ENCODE data around the gene LAMA5. TPM values are rescaled to one million over a fixed set of nuclear protein-coding genes. Genes with fewer than 3 reads are reported as not detected.

The LAMA5 gene
- total RNA-seq, 1 donor from 2014 or later: 150 TPM

DNA sequence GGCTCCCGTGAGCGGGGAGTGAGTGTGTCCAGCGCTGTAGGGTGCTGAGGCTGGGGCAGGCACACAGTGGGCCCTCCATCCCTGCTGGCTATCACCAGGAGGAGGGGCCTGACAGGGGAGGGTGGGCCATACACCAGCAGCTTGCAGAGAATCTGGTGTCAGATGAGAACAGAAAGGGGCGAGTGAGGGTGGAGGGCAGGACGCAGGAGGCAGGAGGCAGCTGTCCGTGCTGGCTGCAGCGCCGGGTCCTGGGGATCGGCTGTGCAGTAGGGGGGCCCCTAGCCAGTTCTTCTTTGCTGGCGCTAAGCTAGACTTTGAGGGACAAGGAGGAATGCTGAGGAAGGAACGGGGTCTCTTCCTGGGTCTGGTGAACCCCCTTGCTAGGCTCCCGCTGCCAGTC is 41.5 kb upstream of the LAMA5 start:
- Histone ChIP-seq H3K27me3 (no peaks in the 10 kb centered on the region), H3K4me1 (peaks cover 40% of the 10 kb centered on the region), H3K4me3 (no peak overlapping the region), H3K27ac (no peak overlapping the region), H3K36me3 (no peaks in the 10 kb centered on the region), H3K9me3 (no peaks in the 10 kb centered on the region)
- TF ChIP-seq, protein P1, sequence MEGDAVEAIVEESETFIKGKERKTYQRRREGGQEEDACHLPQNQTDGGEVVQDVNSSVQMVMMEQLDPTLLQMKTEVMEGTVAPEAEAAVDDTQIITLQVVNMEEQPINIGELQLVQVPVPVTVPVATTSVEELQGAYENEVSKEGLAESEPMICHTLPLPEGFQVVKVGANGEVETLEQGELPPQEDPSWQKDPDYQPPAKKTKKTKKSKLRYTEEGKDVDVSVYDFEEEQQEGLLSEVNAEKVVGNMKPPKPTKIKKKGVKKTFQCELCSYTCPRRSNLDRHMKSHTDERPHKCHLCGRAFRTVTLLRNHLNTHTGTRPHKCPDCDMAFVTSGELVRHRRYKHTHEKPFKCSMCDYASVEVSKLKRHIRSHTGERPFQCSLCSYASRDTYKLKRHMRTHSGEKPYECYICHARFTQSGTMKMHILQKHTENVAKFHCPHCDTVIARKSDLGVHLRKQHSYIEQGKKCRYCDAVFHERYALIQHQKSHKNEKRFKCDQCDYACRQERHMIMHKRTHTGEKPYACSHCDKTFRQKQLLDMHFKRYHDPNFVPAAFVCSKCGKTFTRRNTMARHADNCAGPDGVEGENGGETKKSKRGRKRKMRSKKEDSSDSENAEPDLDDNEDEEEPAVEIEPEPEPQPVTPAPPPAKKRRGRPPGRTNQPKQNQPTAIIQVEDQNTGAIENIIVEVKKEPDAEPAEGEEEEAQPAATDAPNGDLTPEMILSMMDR (IDR thresholded peaks at IDR 0.05): no peak
- TF ChIP-seq POLR2AphosphoS5 (IDR thresholded peaks at IDR 0.05; ENCODE audit: insufficient read depth in 1 of 2, low read depth in 1 of 2) (no peak), POLR2A (IDR thresholded peaks at IDR 0.05) (no peak)
- intact Hi-C loops (cut with DNase I): no loop called here
- DNase-seq (ENCODE audit: extremely low spot score in 2 of 2): no peak

DNA sequence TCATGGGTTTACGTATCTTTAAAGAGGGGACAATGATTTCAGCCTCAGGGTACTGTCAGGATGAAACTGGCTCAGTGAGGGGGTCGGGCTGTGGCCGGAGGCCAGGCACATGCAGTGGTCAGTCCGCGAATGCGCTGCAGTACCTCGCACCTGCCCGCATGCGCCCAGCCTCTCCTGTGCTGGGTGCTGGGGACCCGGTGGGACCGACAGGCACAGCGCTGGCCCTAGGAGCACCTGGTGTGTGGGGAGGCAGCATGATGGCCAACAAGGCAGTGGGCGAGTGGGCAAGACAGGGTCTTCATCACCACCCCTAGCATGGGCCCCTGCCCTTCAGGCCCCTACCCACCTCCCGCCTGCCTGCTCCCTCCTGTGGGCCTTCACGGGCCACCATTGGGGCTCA is 40.9 kb upstream of the LAMA5 start:
- Histone ChIP-seq H3K36me3 (no peaks in the 10 kb centered on the region), H3K4me1 (peaks cover 40% of the 10 kb centered on the region), H3K27me3 (no peaks in the 10 kb centered on the region), H3K9me3 (no peaks in the 10 kb centered on the region), H3K4me3 (no peak overlapping the region), H3K27ac (no peak overlapping the region)
- no peak for TF ChIP-seq POLR2A (IDR thresholded peaks at IDR 0.05)
- no peak for DNase-seq (ENCODE audit: extremely low spot score in 2 of 2)
- intact Hi-C loops (cut with DNase I): no loop called here

DNA sequence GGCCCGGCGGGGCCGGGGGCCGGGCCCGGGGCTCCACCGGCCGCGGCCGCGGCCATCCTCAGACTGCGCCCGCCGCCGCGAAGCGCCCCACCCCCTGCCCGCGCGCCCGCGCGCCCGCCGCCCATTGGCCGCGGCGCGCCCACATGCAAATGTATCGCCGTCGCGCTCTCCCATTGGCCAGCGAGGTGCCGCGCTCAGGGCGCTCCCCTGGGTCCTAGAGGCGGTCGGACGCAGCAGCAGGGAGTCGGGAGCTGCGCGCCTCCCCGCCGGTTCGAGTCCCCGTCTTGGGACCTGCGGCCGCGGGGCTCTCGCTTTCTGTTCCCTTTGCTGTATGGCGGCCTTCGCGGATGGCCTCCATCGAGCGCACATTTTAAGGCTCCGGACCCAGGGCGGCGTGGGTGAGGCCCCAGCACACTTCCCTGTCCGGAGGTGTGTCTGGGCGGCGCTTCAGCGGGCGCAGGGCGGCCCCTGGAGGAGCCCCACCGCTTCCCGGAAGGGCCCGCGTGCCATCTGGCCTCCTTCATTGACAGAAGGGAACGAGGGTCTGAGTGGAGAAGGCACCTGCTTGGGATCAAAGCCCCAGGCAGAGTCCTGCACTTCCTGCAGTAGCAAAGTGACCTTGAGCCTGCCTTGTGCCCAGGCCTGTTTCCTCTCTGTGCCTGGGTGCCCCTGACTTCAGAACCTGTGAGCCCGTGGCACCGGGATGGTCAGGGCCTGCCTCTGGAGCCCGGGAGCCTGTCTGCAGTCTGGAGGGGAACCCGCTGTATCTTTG is 40.3 kb upstream of the LAMA5 start, which contains the start of gene CABLES2:
Gene CABLES2, minus strand, starts transcription at position 65 of the 772 bp plus-strand sequence. Its CDS starts 9 bp downstream, at position 56.
- no peaks in the 10 kb centered on the region for H3K27me3 ChIP-seq
- H3K36me3 ChIP-seq: no peaks in the 10 kb centered on the region
- no peaks in the 10 kb centered on the region for H3K9me3 ChIP-seq
- H3K4me3 ChIP-seq: peak within 1 kb of the TSS; percentile 55 to 89
- peaks cover 40% of the 10 kb centered on the region for H3K4me1 ChIP-seq
- TF ChIP-seq, protein P1 (IDR thresholded peaks at IDR 0.05): peak in 1 of 3 experiments; percentile 25
- peak in 1 of 2 donors; percentile 6 for TF ChIP-seq POLR2A (IDR thresholded peaks at IDR 0.05)
- peak; percentile 35 to 52 for TF ChIP-seq POLR2AphosphoS5 (IDR thresholded peaks at IDR 0.05; ENCODE audit: insufficient read depth in 1 of 2, low read depth in 1 of 2)
- intact Hi-C loops (cut with DNase I): no loop called here
- DNase-seq (ENCODE audit: extremely low spot score in 2 of 2): peak in 1 of 2 donors; percentile 93
- H3K27ac ChIP-seq: peak within 1 kb of the TSS; percentile 74

DNA sequence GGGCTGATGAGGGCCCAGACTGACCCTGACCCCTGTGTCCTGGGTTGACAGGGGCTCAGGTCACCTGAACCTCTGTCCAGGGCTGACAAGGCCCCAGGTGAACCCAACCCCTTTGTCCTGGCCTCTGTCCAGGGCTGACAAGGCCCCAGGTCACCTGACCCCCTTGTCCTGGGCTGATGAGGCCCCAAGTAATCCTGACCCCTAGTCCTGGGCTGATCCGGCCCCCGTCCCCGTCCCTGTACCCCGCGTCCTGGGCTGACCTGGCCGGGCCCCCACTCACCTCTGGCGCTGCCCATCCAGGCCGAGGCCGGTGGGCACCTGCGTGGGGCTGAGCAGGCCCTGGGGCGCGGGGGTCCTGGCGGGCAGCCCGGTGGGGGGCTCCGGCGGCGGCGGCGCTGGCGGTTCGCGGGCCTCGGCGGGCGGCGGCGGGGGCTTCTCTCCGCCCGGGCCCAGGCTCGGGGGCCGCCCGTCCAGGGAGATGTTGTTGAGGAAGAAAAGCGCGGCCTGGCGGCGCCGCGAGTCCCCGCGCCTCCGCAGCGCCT is 39.6 kb upstream of the LAMA5 start:
- no peak for DNase-seq (ENCODE audit: extremely low spot score in 2 of 2)
- TF ChIP-seq, protein P1 (IDR thresholded peaks at IDR 0.05): no peak
- no peak for TF ChIP-seq POLR2AphosphoS5 (IDR thresholded peaks at IDR 0.05; ENCODE audit: insufficient read depth in 1 of 2, low read depth in 1 of 2)
- TF ChIP-seq POLR2A (IDR thresholded peaks at IDR 0.05): no peak
- Histone ChIP-seq H3K4me1 (peaks cover 40% of the 10 kb centered on the region), H3K36me3 (no peaks in the 10 kb centered on the region), H3K9me3 (no peaks in the 10 kb centered on the region), H3K27ac (peak overlapping the region; percentile 51), H3K27me3 (no peaks in the 10 kb centered on the region), H3K4me3 (peak overlapping the region; percentile 55 to 89)
- intact Hi-C loops (cut with DNase I): no loop called here

DNA sequence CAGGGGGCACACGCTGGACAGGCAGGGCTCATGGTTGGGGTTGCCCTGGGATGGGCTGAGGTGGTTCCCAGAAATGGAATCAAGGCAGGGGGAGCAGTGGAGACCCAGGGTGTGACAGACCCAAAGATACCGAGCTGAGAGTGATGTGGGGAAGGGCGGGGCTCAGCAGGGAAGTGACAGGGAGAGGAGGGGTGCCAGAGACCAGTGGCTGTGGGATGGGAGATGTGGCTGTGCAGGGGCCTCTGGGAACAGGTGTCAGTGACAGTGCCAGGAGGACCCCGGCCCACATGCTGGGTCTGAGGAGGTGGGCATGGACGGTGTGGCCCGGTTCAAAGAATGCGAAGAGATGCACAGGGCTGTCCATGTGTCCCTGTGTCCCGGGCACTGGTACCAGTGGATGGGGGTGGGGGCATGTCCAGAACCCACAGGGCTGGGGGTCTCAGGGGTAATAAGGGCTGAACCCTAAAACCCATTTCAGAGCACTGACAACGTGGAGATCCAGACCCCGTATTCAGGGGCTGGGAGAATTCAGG is 38.9 kb upstream of the LAMA5 start:
- no peaks in the 10 kb centered on the region for H3K36me3 ChIP-seq
- H3K27ac ChIP-seq: peak overlapping the region; percentile 51
- H3K4me3 ChIP-seq: peak overlapping the region; percentile 55 to 89
- TF ChIP-seq POLR2AphosphoS5 (IDR thresholded peaks at IDR 0.05; ENCODE audit: insufficient read depth in 1 of 2, low read depth in 1 of 2) (no peak), POLR2A (IDR thresholded peaks at IDR 0.05) (no peak)
- TF ChIP-seq, protein P1 (IDR thresholded peaks at IDR 0.05): no peak
- H3K9me3 ChIP-seq: no peaks in the 10 kb centered on the region
- peaks cover 40% of the 10 kb centered on the region for H3K4me1 ChIP-seq
- intact Hi-C loops (cut with DNase I): no loop called here
- DNase-seq (ENCODE audit: extremely low spot score in 2 of 2): no peak
- no peaks in the 10 kb centered on the region for H3K27me3 ChIP-seq

All from vagina (tissue), 2 donors.